ENCODE data around the gene SAMD8.

DNA sequence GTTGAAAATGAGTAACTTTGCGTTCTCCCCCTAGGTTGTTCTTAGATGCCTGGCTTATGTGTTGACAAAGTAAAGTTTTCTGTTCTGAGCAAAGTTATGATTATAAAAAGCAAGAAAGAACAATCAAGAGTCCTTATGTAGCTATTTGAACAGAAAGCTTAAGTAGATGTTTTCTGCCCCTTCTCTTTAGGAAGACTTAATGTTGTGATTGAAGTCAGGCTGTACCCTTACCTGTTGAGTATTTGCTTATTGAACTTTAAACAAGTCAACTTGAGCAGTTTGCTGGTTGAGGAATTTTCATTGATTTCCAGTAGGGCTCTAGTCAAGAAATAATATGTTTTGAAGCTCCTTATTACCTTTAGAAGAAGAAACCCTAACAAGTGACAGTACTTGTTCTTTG lies 65.3 kb downstream of the SAMD8 start:
- TF ChIP-seq, protein P1, sequence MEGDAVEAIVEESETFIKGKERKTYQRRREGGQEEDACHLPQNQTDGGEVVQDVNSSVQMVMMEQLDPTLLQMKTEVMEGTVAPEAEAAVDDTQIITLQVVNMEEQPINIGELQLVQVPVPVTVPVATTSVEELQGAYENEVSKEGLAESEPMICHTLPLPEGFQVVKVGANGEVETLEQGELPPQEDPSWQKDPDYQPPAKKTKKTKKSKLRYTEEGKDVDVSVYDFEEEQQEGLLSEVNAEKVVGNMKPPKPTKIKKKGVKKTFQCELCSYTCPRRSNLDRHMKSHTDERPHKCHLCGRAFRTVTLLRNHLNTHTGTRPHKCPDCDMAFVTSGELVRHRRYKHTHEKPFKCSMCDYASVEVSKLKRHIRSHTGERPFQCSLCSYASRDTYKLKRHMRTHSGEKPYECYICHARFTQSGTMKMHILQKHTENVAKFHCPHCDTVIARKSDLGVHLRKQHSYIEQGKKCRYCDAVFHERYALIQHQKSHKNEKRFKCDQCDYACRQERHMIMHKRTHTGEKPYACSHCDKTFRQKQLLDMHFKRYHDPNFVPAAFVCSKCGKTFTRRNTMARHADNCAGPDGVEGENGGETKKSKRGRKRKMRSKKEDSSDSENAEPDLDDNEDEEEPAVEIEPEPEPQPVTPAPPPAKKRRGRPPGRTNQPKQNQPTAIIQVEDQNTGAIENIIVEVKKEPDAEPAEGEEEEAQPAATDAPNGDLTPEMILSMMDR (IDR thresholded peaks at IDR 0.05) = no peak
- no peak for TF ChIP-seq EZH2 (IDR thresholded peaks at IDR 0.05; ENCODE audit: borderline replicate concordance, insufficient read depth, low read depth, low read length, poor library complexity, severe bottlenecking)

Data from B cell (primary cell).